Activated T-helper 17 cell treated with anti-CD3 and anti-CD28 coated beads, Interleukin-2, amount 50 U/mL, for 72 hours (primary cell): ENCODE data around the gene KCNJ15. TPM values are rescaled to one million over a fixed set of nuclear protein-coding genes. Genes with fewer than 3 reads are reported as not detected.

Experiments used
- ATAC-seq: fragments of 150-1000 bp; cut with Tn5 transposase; replicated peaks from 2 replicates; pipeline ENCODE4 v1.10.0; 2021; ENCODE audit warnings: mild to moderate bottlenecking, moderate library complexity
- H3K27ac Mint-ChIP-seq: one replicate; pipeline ENCODE4 v1.8.0; 2022; ENCODE audit warnings: mixed read lengths
- H3K27me3 Mint-ChIP-seq: one replicate; pipeline ENCODE4 v1.8.0; 2022; ENCODE audit warnings: mixed read lengths
- H3K36me3 Mint-ChIP-seq: one replicate; pipeline ENCODE4 v1.8.0; 2022; ENCODE audit warnings: low read depth, mild to moderate bottlenecking, mixed read lengths
- H3K4me1 Mint-ChIP-seq: one replicate; pipeline ENCODE4 v1.8.0; 2022; ENCODE audit warnings: mixed read lengths
- H3K4me3 Mint-ChIP-seq: one replicate; pipeline ENCODE4 v1.8.0; 2022; ENCODE audit warnings: mild to moderate bottlenecking, mixed read lengths
- H3K9me3 Mint-ChIP-seq: one replicate; pipeline ENCODE4 v1.8.0; 2022; ENCODE audit warnings: mixed read lengths
- total RNA-seq, 2 donors: library from RNA; stranded (reverse); gene quantifications; one replicate each; pipeline ENCODE4 v1.2.3, GENCODE V29; 2022

Gene KCNJ15
- total RNA-seq, 2 donors from 2014 or later = 0.09 to 0.69 TPM

- H3K36me3 Mint-ChIP-seq = no peaks in the 10 kb centered on the region
- H3K9me3 Mint-ChIP-seq = no peaks in the 10 kb centered on the region
- peaks cover 23% of the 10 kb centered on the region for H3K27me3 Mint-ChIP-seq
- no peak for ATAC-seq
- H3K4me3 Mint-ChIP-seq = no peak overlapping the region
- H3K27ac Mint-ChIP-seq = no peak overlapping the region
- peaks cover 5% of the 10 kb centered on the region for H3K4me1 Mint-ChIP-seq
These were observed 94.6 kb downstream of the KCNJ15 start for GRCh38 chr21:38351176-38351959.

GRCh38 chr21:38351961-38352521, 95.2 kb downstream of the KCNJ15 start:
- no peak for ATAC-seq
- peaks cover 5% of the 10 kb centered on the region for H3K4me1 Mint-ChIP-seq
- no peaks in the 10 kb centered on the region for H3K36me3 Mint-ChIP-seq
- H3K27me3 Mint-ChIP-seq = peaks cover 24% of the 10 kb centered on the region
- no peak overlapping the region for H3K4me3 Mint-ChIP-seq
- H3K9me3 Mint-ChIP-seq = no peaks in the 10 kb centered on the region
- no peak overlapping the region for H3K27ac Mint-ChIP-seq

GRCh38 chr21:38352536-38353219, 95.9 kb downstream of the KCNJ15 start:
- no peak for ATAC-seq
- no peak overlapping the region for H3K4me3 Mint-ChIP-seq
- peaks cover 18% of the 10 kb centered on the region for H3K27me3 Mint-ChIP-seq
- no peaks in the 10 kb centered on the region for H3K9me3 Mint-ChIP-seq
- no peaks in the 10 kb centered on the region for H3K36me3 Mint-ChIP-seq
- peaks cover 5% of the 10 kb centered on the region for H3K4me1 Mint-ChIP-seq
- no peak overlapping the region for H3K27ac Mint-ChIP-seq

DNA sequence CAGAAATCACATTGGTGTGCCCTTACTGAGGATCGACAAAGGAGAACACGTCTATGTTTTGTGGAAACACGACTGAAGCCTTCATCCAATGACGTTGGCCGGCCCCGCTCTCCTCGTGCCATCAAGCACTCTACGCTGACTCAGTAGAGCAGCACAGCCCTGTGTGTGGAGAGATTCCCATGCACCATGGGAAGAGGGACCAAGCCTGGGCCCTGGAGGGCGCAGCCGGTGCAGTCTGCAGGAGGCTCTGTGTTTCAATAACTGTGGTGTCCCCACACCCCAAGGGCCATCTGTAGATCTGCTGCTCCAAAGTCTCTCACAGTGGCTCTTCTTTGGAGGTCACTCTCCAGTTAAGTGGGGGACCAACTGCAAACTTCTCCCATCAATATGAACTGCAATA, 97.4 kb downstream of the KCNJ15 start:
- no peaks in the 10 kb centered on the region for H3K36me3 Mint-ChIP-seq
- no peak overlapping the region for H3K4me3 Mint-ChIP-seq
- no peak for ATAC-seq
- no peak overlapping the region for H3K27ac Mint-ChIP-seq
- peaks cover 22% of the 10 kb centered on the region for H3K27me3 Mint-ChIP-seq
- peaks cover under 1% of the 10 kb centered on the region for H3K4me1 Mint-ChIP-seq
- H3K9me3 Mint-ChIP-seq = no peaks in the 10 kb centered on the region

- Mint-ChIP-seq H3K27me3 (peaks cover 22% of the 10 kb centered on the region), H3K36me3 (no peaks in the 10 kb centered on the region), H3K4me3 (no peak overlapping the region), H3K9me3 (no peaks in the 10 kb centered on the region), H3K27ac (no peak overlapping the region), H3K4me1 (no peaks in the 10 kb centered on the region)
- ATAC-seq = no peak
These were observed 98.0 kb downstream of the KCNJ15 start for GRCh38 chr21:38354746-38355145.

- Mint-ChIP-seq H3K4me3 (no peak overlapping the region), H3K27ac (no peak overlapping the region), H3K27me3 (peaks cover 26% of the 10 kb centered on the region), H3K4me1 (no peaks in the 10 kb centered on the region), H3K9me3 (no peaks in the 10 kb centered on the region), H3K36me3 (no peaks in the 10 kb centered on the region)
- ATAC-seq = no peak
These were observed 98.6 kb downstream of the KCNJ15 start for GRCh38 chr21:38355353-38355752.

- H3K27me3 Mint-ChIP-seq = peaks cover 28% of the 10 kb centered on the region
- ATAC-seq = peak; percentile 64
- no peaks in the 10 kb centered on the region for H3K36me3 Mint-ChIP-seq
- H3K9me3 Mint-ChIP-seq = no peaks in the 10 kb centered on the region
- no peak overlapping the region for H3K4me3 Mint-ChIP-seq
- no peaks in the 10 kb centered on the region for H3K4me1 Mint-ChIP-seq
- H3K27ac Mint-ChIP-seq = no peak overlapping the region
These were observed 99.4 kb downstream of the KCNJ15 start for GRCh38 chr21:38355992-38356781.

Other genes with a start within 250 kb of the KCNJ15 start
- not detected for gene ERG, start 241.5 kb downstream of the KCNJ15 start, total RNA-seq